Omental fat pad (tissue), 4 donors: ENCODE results near the gene TMEM259. TPM values are rescaled to one million over a fixed set of nuclear protein-coding genes. Genes with fewer than 3 reads are reported as not detected.

Experiments used
- ATAC-seq: fragments of 150-250 bp; one replicate; pipeline ENCODE4 v1.9.1; 2016; ENCODE audit warnings: mild to moderate bottlenecking, moderate library complexity; ENCODE audit not compliant: low FRiP score
- DNase-seq: peaks from one replicate; pipeline ENCODE4 v3.0.0-alpha.2; 2019; ENCODE audit warnings: low spot score
- total RNA-seq, 4 donors: library from RNA; depleted of rRNA; stranded (reverse); fragments of >200 nt; gene quantifications; one replicate each; pipeline ENCODE4 v1.1.0, GENCODE V29; 2016
- TF ChIP-seq, protein P1 (sequence below), 3 donors: fragments of 450-650 bp; IDR thresholded peaks; one replicate each; pipeline ENCODE4 v1.5.1; 2016 to 2017; ENCODE audit warnings: antibody characterized with exemption in 3 of 3, mild to moderate bottlenecking in 3 of 3, moderate library complexity in 2 of 3

TMEM259 gene
- total RNA-seq, 4 donors from 2014 or later, result 112 to 164 (median 161) TPM

DNA sequence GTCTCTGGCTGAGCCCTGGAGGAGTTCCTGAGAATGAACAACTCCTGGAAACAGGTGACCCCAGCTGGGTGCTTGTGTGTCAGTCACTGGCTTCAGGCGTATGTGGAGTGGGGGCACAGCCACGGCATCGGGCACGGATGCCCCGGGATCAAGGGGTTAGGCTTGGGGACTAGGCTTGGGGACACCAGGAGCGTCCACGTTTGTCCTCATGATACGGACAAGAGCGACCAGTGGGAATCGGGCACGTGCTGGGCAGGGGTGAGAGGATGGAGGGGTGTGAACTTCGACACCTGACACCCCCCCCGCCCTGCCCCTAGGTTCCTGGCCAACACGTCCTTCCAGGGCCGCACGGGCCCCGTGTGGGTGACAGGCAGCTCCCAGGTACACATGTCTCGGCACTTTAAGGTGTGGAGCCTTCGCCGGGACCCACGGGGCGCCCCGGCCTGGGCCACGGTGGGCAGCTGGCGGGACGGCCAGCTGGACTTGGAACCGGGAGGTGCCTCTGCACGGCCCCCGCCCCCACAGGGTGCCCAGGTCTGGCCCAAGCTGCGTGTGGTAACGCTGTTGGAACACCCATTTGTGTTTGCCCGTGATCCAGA, 16.6 kb downstream of the TMEM259 start:
- TF ChIP-seq, protein P1, sequence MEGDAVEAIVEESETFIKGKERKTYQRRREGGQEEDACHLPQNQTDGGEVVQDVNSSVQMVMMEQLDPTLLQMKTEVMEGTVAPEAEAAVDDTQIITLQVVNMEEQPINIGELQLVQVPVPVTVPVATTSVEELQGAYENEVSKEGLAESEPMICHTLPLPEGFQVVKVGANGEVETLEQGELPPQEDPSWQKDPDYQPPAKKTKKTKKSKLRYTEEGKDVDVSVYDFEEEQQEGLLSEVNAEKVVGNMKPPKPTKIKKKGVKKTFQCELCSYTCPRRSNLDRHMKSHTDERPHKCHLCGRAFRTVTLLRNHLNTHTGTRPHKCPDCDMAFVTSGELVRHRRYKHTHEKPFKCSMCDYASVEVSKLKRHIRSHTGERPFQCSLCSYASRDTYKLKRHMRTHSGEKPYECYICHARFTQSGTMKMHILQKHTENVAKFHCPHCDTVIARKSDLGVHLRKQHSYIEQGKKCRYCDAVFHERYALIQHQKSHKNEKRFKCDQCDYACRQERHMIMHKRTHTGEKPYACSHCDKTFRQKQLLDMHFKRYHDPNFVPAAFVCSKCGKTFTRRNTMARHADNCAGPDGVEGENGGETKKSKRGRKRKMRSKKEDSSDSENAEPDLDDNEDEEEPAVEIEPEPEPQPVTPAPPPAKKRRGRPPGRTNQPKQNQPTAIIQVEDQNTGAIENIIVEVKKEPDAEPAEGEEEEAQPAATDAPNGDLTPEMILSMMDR (IDR thresholded peaks at IDR 0.05), result no peak
- no peak for ATAC-seq
- DNase-seq, result no peak

DNA sequence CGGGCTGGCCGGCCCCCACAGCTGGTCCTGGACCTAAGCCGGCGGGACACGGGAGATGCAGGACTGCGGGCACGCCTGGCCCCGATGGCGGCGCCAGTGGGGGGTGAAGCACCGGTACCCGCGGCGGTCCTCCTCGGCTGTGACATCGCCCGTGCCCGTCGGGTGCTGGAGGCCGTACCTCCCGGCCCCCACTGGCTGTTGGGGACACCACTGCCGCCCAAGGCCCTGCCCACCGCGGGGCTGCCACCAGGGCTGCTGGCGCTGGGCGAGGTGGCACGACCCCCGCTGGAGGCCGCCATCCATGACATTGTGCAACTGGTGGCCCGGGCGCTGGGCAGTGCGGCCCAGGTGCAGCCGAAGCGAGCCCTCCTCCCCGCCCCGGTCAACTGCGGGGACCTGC, 17.6 kb downstream of the TMEM259 start:
- ATAC-seq, result no peak
- DNase-seq, result no peak
- TF ChIP-seq, protein P1 (IDR thresholded peaks at IDR 0.05), result no peak

DNA sequence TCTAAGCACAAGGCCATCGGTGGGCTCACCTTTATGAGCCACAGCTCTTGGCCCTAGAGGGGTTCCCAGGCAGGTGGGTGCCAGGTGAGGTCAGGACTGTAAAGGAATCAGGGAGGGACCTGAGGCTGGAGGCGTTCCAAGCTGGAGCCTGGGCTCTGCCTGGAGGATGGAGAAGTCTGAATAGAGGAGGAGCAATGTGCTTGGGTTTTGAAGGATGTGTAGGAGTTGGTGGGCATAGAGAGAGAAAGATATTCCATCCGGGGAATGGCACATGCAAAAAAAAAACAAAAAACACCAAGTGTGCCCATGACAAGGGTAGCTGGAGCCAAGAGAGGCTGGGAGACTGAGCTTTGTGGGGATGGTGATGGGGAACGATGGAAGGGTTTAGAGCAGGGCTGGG, 18.3 kb downstream of the TMEM259 start:
- ATAC-seq (no peak), DNase-seq (no peak)
- TF ChIP-seq, protein P1 (IDR thresholded peaks at IDR 0.05), result no peak

DNA sequence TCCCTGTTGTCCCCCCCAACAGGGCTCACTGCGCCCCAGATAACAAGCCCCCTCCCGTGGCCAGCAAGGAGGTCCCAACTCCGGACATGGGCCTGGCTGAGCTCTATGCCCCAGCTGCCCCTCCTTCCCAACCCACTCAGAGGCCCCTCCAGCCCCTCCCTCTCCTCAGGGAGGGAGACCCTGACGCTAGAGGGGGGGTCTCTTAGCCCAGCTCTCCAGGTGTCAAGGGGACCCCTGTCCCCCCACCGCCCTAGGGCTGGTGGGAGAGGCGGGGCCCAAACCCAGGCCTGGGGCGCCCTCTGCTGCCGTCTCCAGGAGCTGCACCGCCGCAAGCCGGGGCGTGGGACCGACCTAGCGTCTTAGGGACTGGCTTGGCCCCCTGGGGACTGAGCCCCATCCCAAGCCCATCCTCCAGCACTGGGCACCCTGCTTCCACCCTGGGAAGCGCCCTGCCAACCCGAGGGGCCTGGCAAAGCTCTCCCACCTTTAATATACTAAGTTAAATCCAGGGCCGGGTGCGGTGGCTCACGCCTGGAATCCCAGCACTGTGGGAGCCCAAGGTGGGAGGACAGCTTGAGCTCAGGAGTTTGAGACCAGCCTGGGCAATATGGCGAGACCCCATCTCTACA, 19.3 kb downstream of the TMEM259 start:
- ATAC-seq, result peak; percentile 54
- TF ChIP-seq, protein P1 (IDR thresholded peaks at IDR 0.05), result peak in 1 of 3 donors; percentile 23
- DNase-seq, result no peak

DNA sequence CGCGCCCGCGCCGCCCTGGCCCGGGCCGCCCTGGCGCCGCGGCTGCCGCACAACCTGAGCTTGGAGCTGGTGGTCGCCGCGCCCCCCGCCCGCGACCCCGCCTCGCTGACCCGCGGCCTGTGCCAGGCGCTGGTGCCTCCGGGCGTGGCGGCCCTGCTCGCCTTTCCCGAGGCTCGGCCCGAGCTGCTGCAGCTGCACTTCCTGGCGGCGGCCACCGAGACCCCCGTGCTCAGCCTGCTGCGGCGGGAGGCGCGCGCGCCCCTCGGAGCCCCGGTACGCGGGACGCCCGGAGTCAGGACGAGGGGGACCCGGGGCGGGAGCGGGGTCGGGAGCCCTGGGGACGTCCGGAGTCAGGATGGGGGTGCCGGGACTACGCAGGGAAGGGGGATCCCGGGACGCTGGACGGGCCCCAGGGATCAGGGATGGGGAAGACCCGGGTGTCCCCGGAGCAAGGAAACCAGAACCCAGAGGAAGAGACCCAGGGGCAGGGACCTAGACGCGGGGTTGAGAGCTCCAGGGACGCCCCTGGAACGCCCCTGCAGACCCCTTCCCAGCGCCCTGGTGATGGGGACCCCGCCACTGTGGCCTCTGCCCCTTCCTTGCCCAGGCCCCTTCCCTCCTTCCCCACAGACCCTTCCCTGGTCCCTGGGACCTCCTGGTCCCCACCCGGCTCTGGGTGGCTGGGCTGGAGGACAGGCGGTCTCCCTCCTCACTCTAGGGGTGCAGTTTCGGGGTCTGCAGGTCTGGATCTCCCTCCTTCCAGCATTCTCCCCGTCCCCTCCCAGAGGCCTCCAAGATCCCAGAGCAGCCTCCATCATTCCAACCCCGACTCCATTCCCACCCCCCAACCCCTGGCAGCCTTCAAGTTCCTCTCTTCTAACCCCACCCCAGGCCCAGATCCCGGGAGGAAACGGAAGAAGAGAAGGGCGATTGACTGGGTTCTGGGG, 20.1 kb downstream of the TMEM259 start:
- DNase-seq (no peak), ATAC-seq (no peak)
- TF ChIP-seq, protein P1 (IDR thresholded peaks at IDR 0.05), result no peak

DNA sequence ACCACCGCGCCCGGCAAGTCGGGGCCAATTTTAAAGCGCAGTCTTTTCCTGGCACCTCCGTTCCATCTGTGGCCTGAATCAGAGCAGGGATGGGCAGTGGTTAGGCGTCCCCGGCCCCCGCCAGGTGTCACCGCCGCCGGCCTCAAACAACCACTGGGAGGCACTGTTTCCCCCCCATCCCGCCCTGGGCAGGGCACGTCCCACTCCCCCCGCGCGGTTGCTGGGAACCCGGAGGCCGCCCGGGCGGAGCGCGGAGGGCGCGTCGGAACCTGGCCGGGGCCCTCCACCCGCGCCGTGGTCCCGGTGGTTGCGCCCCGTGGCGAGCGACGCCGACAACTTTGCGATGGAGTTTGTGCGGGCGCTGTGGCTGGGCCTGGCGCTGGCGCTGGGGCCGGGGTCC, 20.8 kb downstream of the TMEM259 start, which contains the start of gene GRIN3B:
GRIN3B (plus strand) TSS at position 325 of the 400 bp plus-strand sequence; CDS start at position 344, 19 bp downstream.
- peak; percentile 27 for ATAC-seq
- no peak for DNase-seq
- TF ChIP-seq, protein P1 (IDR thresholded peaks at IDR 0.05), result no peak
